ENCODE results near the gene KCNH1. TPM values are rescaled to one million over a fixed set of nuclear protein-coding genes. Genes with fewer than 3 reads are reported as not detected.

KCNH1 gene
- polyA plus RNA-seq, 1 donor from 2014 or later = 3.9 TPM

GRCh38 chr1:211024901-211025300, 109.0 kb downstream of the KCNH1 start:
- no peak overlapping the region for H3K27ac ChIP-seq (ENCODE audit: low read length)
- no peak overlapping the region for H2AFZ ChIP-seq (ENCODE audit: low read depth, low read length)
- no peak for TF ChIP-seq TAF1 (IDR thresholded peaks at IDR 0.05; ENCODE audit: low read depth)
- TF ChIP-seq EP300 (conservative IDR thresholded peaks at IDR 0.05; ENCODE audit: poor library complexity, severe bottlenecking) = no peak
- no peak for TF ChIP-seq RAD21 (conservative IDR thresholded peaks at IDR 0.05)
- no peak for TF ChIP-seq SMC3 (conservative IDR thresholded peaks at IDR 0.05; ENCODE audit: poor library complexity)
- TF ChIP-seq EZH2 (IDR thresholded peaks at IDR 0.05; ENCODE audit: borderline replicate concordance, insufficient read depth, low read length, poor library complexity, severe bottlenecking) = no peak
- no peak for TF ChIP-seq MXI1 (conservative IDR thresholded peaks at IDR 0.05; ENCODE audit: poor library complexity, severe bottlenecking)
- TF ChIP-seq REST (IDR thresholded peaks at IDR 0.05; ENCODE audit: borderline replicate concordance) = no peak
- TF ChIP-seq POLR2AphosphoS5 (IDR thresholded peaks at IDR 0.05) = no peak
- no peak for TF ChIP-seq CTCF (IDR thresholded peaks at IDR 0.05; ENCODE audit: poor library complexity, severe bottlenecking)
- H3K27me3 ChIP-seq (ENCODE audit: insufficient read depth, low read depth, low read length) = no peaks in the 10 kb centered on the region
- no peaks in the 10 kb centered on the region for H3K9me3 ChIP-seq (ENCODE audit: low read length)
- H3K79me2 ChIP-seq (replicated peaks; ENCODE audit: insufficient read depth, low read length) = no peaks in the 10 kb centered on the region
- no peaks in the 10 kb centered on the region for H3K36me3 ChIP-seq (ENCODE audit: insufficient read depth, low read length)
- H3K9ac ChIP-seq (ENCODE audit: low read length) = no peak overlapping the region
- H3K9me2 ChIP-seq (ENCODE audit: insufficient read depth, low read length) = no peaks in the 10 kb centered on the region
- H3K4me3 ChIP-seq (ENCODE audit: low read length) = no peak overlapping the region
- H3K4me2 ChIP-seq (ENCODE audit: low read length) = no peak overlapping the region
- no peaks in the 10 kb centered on the region for H3F3A ChIP-seq (ENCODE audit: insufficient read depth, low read length, poor library complexity, severe bottlenecking)
- no peaks in the 10 kb centered on the region for H4K20me1 ChIP-seq (ENCODE audit: insufficient read depth)

GRCh38 chr1:211019266-211019665, 114.7 kb downstream of the KCNH1 start:
- no peaks in the 10 kb centered on the region for H4K20me1 ChIP-seq (ENCODE audit: insufficient read depth)
- no peak overlapping the region for H3K27ac ChIP-seq (ENCODE audit: low read length)
- no peaks in the 10 kb centered on the region for H3K36me3 ChIP-seq (ENCODE audit: insufficient read depth, low read length)
- H3K9ac ChIP-seq (ENCODE audit: low read length) = no peak overlapping the region
- no peaks in the 10 kb centered on the region for H3K9me2 ChIP-seq (ENCODE audit: insufficient read depth, low read length)
- no peak overlapping the region for H3K4me3 ChIP-seq (ENCODE audit: low read length)
- TF ChIP-seq CTCF (IDR thresholded peaks at IDR 0.05; ENCODE audit: poor library complexity, severe bottlenecking) = no peak
- no peak for TF ChIP-seq MXI1 (conservative IDR thresholded peaks at IDR 0.05; ENCODE audit: poor library complexity, severe bottlenecking)
- H2AFZ ChIP-seq (ENCODE audit: low read depth, low read length) = no peak overlapping the region
- no peaks in the 10 kb centered on the region for H3F3A ChIP-seq (ENCODE audit: insufficient read depth, low read length, poor library complexity, severe bottlenecking)
- no peak overlapping the region for H3K4me2 ChIP-seq (ENCODE audit: low read length)
- H3K79me2 ChIP-seq (replicated peaks; ENCODE audit: insufficient read depth, low read length) = no peaks in the 10 kb centered on the region
- no peaks in the 10 kb centered on the region for H3K9me3 ChIP-seq (ENCODE audit: low read length)
- no peaks in the 10 kb centered on the region for H3K27me3 ChIP-seq (ENCODE audit: insufficient read depth, low read depth, low read length)

Data from neural cell (in vitro differentiated cells).